Right lung (tissue), 5 donors: ENCODE data around the gene MARCKSL1. TPM values are rescaled to one million over a fixed set of nuclear protein-coding genes. Genes with fewer than 3 reads are reported as not detected.
"Not testable (repeated sequence)": the region's sequence is repeated elsewhere in the genome, so short reads cannot be mapped to it uniquely, and the experiment has no call there.

ENCODE experiments used
- DNase-seq, 2 donors: peaks; one replicate each; pipeline ENCODE4 v3.0.0-alpha.2; 2013
- polyA plus RNA-seq, 5 donors: library from polyadenylated mRNA; unstranded; fragments of 120-200 nt; gene quantifications; one replicate each; pipeline versions ENCODE4 v1.2.1 to v1.2.3, GENCODE V29; 2013; ENCODE audit warnings: inconsistent platforms in 1 of 5, low replicate concordance in 1 of 5; ENCODE audit not compliant: insufficient read length in 5 of 5, insufficient read depth in 1 of 5

The MARCKSL1 gene
- polyA plus RNA-seq, 5 donors: 354 to 502 (median 411) TPM

GRCh38 chr1:32334864-32335534, 1.0 kb downstream of the MARCKSL1 start:
- peak; percentile 56 to 59 for DNase-seq

- DNase-seq: no peak
Measured at GRCh38 chr1:32334274-32334861, 1.7 kb downstream of the MARCKSL1 start.

DNA sequence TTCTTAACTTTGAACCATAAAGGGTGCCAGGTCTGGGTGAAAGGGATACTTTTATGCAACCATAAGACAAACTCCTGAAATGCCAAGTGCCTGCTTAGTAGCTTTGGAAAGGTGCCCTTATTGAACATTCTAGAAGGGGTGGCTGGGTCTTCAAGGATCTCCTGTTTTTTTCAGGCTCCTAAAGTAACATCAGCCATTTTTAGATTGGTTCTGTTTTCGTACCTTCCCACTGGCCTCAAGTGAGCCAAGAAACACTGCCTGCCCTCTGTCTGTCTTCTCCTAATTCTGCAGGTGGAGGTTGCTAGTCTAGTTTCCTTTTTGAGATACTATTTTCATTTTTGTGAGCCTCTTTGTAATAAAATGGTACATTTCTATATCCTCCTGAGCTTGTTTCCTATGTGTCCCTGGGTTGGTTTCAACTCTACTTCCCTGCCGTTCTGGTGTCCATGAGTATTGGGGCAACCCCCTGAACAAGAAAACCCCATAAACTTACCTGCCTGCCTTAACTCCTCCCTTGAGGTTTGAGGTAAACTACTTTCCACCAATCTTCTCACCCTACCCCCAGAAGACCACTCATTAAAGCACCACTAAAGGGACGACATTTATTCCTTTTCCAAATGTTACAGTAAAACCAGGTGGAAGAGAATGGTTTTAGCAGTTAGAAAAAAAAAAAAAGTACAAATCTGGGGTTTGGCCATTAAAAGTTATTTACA, 2.6 kb downstream of the MARCKSL1 start:
- DNase-seq: no peak

- DNase-seq: no peak
Measured at GRCh38 chr1:32332290-32333079, 3.5 kb downstream of the MARCKSL1 start.

GRCh38 chr1:32331549-32331948, 4.5 kb downstream of the MARCKSL1 start:
- no peak for DNase-seq

DNA sequence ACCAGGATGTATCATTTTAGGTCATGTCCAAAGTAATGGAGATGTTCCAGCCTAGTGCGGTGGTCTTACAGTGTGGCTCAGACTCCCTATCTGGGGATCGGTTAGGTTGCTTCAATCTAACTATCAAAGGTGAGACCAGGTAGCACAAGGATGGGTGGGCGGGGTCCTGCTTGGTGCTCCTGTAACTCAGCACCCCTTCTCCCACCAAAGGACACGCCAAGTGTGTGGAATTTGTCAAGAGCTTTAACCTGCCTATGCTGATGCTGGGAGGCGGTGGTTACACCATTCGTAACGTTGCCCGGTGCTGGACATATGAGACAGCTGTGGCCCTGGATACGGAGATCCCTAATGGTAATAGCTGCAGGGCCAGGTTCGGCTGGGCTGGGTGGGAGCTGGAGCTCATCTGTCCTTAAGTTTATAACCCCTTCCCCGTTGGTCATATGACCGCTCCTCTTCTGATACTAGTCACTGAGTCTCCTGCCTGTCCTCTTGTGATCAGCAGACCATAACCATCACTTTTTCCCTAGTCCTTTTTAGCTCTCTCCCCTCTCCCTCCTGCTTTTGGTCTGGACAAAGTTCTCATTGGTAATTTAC, 5.4 kb downstream of the MARCKSL1 start:
- DNase-seq: no peak

- DNase-seq: no peak
Measured at GRCh38 chr1:32329931-32330466, 6.0 kb downstream of the MARCKSL1 start.

GRCh38 chr1:32327204-32327603, 8.8 kb downstream of the MARCKSL1 start:
- no peak for DNase-seq

GRCh38 chr1:32321712-32322291, 14.2 kb downstream of the MARCKSL1 start:
- DNase-seq: no peak

DNA sequence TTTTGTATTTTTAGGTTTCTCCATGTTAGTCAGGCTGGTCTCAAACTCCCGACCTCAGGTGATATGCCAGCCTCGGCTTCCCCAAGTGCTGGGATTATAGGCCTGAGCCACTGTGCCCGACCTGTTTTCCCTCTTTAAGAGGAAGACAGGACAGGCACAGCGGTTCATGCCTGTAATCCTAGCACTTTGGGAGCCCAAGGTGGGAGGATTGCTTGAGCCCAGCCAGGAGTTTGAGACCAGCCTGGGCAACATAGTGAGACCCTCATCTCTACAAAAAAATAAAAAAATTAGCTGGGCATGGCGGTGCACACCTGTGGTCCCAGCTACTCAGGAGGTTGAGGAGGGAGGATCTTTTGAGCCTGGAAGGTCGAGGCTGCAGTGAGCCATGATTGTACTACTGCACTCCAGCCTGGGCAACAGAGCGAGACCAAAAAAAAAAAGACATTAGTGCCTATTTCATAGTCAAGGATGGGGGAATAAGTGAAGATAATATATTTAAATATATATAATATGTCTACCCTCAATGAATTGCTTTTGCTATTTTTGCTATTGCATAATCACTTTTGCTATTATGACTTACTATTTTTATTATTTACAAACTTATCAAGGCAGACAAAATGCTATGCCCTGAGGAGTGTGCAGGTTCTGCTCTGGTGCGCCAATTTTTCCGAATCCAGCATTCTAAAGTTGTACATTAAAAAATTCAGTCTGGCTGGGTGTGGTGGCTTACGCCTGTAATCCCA, 17.7 kb downstream of the MARCKSL1 start:
- no peak for DNase-seq

GRCh38 chr1:32316903-32317277, 19.1 kb downstream of the MARCKSL1 start:
- no peak for DNase-seq

GRCh38 chr1:32311709-32312393, 24.2 kb downstream of the MARCKSL1 start:
- no peak for DNase-seq

DNA sequence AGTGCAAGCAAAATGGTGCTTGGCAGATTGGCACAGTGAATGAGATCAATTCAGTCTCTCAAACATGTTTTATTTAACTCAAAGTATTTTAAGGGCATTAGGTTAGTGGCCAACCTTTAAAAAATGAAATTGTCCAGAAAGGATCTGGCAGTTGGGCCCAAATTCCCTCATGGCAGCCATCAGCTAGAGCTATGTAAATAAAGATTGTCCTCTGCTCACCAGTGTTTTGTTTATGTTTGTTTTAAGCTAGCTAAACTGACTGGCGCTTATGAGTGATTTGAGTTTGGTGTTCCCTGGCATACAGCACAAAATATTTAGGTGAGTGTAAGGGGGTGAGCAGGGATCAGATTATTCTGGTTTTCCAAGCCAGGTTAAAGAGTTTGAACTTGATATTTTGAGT, 26.1 kb downstream of the MARCKSL1 start:
- DNase-seq: no peak

DNA sequence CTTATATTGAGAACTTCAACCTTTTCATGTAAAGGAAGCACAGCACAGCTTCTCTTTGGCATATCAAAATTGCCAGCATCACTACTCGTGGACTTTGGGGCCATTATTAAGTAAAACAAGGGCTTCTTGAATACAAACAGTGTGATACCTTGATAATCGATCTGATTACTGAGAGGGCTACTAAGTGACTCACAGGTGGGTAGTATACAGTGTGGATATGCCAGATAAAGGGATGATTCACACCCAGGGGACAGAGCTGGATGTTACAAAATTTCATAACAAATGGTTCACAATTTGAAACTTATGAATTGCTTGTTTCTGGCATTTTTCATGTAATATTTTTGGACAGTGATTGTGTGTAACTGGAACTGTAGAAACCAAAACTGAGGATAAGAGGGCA, 28.7 kb downstream of the MARCKSL1 start:
- no peak for DNase-seq

DNA sequence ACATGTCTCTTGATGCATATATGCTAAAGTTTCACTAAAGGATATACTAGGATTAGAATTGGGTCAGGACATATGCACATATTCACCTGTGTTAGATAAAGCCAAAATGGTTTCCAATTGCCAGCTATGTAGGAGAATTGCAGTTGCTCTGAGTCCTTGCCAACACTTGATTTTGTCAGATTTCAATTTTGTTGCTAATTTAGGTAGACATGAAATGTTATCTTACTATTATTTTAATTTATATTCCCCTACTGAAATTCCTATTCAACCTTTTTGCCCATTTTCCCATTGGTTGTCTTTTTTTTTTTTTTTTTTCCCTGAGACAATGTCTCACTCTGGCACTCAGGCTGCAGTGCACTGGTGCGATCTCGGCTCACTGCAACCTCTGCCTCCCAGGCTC, 30.7 kb downstream of the MARCKSL1 start:
- DNase-seq: no peak

- no peak for DNase-seq
Measured at GRCh38 chr1:32303997-32304622, 31.9 kb downstream of the MARCKSL1 start.

DNA sequence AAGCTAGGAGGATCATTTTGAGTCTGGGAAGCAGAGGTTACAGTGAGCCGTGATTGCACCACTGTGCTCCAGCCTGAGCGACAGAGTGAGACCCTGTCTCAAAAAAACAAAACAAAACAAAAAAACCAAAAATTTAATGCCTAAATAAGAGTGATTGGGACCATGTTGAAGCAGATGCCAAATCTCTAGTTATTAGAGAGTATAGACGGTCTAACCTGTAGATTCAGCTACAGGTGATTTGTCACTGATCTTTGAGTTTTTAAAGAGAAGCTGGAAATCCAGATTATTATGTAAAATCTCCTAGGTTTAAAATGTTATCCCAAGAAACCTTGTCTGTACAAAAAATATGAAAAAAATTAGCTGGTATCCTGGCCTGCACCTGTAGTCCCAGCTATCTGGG, 32.7 kb downstream of the MARCKSL1 start:
- no peak for DNase-seq

DNA sequence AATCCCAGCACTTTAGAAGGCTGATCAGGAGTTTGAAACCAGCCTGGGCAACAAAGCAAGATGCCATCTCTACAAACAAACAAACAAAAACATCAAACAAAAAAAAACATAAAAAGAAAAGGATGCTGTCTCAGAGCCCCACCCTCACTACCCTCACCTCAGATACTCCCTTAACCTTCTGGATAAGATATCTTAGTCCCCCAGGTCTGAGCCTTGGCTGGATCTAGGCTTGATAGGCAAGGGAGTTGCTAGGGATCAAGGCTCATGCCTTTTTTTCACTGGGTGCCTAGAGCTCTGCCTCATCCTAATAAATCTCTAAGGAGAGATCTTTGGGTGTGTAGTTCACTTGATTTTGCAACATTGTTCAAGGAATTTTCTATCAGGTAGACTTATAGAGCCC, 36.7 kb downstream of the MARCKSL1 start:
- no peak for DNase-seq

- not testable (repeated sequence) for DNase-seq
Measured at GRCh38 chr1:32298211-32298610, 37.8 kb downstream of the MARCKSL1 start.
